ENCODE results near the gene PALLD. TPM values are rescaled to one million over a fixed set of nuclear protein-coding genes. Genes with fewer than 3 reads are reported as not detected.

The PALLD gene
- total and polyA plus RNA-seq, 2 of the 8 experiments (the other 6 are each of a cell fraction or from before 2014, with no cell fraction given), result 10.5 to 25.0 TPM

DNA sequence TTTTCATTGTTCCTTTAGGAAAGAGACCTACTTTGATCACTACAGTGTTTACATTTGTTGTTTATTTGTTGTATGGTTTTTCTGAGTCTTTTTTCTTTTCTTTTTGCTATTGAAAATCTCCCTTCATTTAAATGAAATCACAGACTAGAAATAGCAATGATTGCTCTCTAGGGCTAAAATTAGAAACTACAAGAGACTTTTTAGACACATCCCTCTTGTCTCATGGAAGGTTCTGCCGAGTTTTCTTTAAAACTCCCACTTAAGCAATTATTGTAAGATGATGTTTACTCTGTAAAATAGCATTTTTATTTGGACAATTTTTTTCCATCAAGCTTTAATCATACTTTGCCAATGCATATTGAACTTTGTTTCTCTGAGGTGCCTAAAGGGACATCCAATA is 136.6 kb downstream of the PALLD start (continued):
- no peak for TF ChIP-seq CHD7 (IDR thresholded peaks at IDR 0.05; ENCODE audit: insufficient replicate concordance, low read length)
- no peak for TF ChIP-seq CHD2 (IDR thresholded peaks at IDR 0.05; ENCODE audit: low read length)
- no peak for TF ChIP-seq RFX5 (IDR thresholded peaks at IDR 0.05; ENCODE audit: borderline replicate concordance, low read depth, low read length)
- no peak for TF ChIP-seq TCF12 (IDR thresholded peaks at IDR 0.05; ENCODE audit: low read depth, low read length)
- no peak for TF ChIP-seq POU5F1 (IDR thresholded peaks at IDR 0.05; ENCODE audit: low read depth, low read length)
- no peak for TF ChIP-seq SIN3A (conservative IDR thresholded peaks at IDR 0.05 in 1 of 2, IDR thresholded peaks at IDR 0.05 in 1 of 2; ENCODE audit: low read depth in 1 of 2, low read length in 2 of 2)
- no peak for TF ChIP-seq TAF7 (optimal IDR thresholded peaks at IDR 0.05; ENCODE audit: borderline replicate concordance, low read depth, low read length)

Measured in H1 (cell line).